IMR-90 (cell line): ENCODE data around the gene ANGPT4. TPM values are rescaled to one million over a fixed set of nuclear protein-coding genes. Genes with fewer than 3 reads are reported as not detected.

ENCODE experiments used
- ATAC-seq: fragments of 200-7000 bp; cut with Tn5 transposase; 2 replicates; pipeline ENCODE4 v1.9.1; 2020; ENCODE audit warnings: low read depth, mild to moderate bottlenecking, moderate library complexity
- BruUV-seq: library from RNA; stranded (reverse); fragments of 400-500 nt; replicated peaks from 2 replicates; lab custom pipeline; 2021; lab: Mats Ljungman, UMichigan
- CTCF ChIA-PET: fragments of 300-600 bp; formaldehyde crosslinking; extraction: SDS; loops from one replicate; lab custom pipeline; 2021; ENCODE audit warnings: antibody characterized with exemption; lab: Yijun Ruan, JAX
- POLR2A ChIA-PET: fragments of 300-600 bp; sonication (Branson Sonifier 250); formaldehyde crosslinking; loops from one replicate; lab custom pipeline; 2022; ENCODE audit warnings: antibody characterized with exemption; ENCODE audit not compliant: unreplicated experiment; lab: Charles Lee
- DNase-seq: peaks from one replicate; pipeline ENCODE4 v3.0.0; 2013
- H2AFZ ChIP-seq: replicated peaks from 2 replicates; pipeline ENCODE3; 2013; ENCODE audit warnings: low read length, mild to moderate bottlenecking; ENCODE audit not compliant: poor library complexity
- H2AK5ac ChIP-seq: 2 replicates; pipeline ENCODE4 v1.6.1; 2013; ENCODE audit warnings: low read depth, low read length, inconsistent platforms
- H2AK9ac ChIP-seq: replicated peaks from 2 replicates; pipeline ENCODE3; 2013; ENCODE audit warnings: mild to moderate bottlenecking, low read depth, low read length, moderate library complexity; ENCODE audit not compliant: poor library complexity
- H2BK120ac ChIP-seq: 2 replicates; pipeline ENCODE4 v1.6.1; 2013; ENCODE audit warnings: low read depth, low read length, inconsistent platforms
- H2BK15ac ChIP-seq: 3 replicates; pipeline ENCODE4 v1.6.1; 2013; ENCODE audit warnings: low read depth, low read length, inconsistent platforms
- H2BK20ac ChIP-seq: 2 replicates; pipeline ENCODE4 v1.6.1; 2013; ENCODE audit warnings: low read depth, mild to moderate bottlenecking, inconsistent platforms, low read length, moderate library complexity
- H2BK5ac ChIP-seq: 2 replicates; pipeline ENCODE4 v1.6.1; 2013; ENCODE audit warnings: mild to moderate bottlenecking, low read depth, low read length, inconsistent platforms; ENCODE audit not compliant: poor library complexity, severe bottlenecking
- H3K14ac ChIP-seq: replicated peaks from 2 replicates; pipeline ENCODE4 v1.6.1; 2013; ENCODE audit warnings: low read depth, low read length, inconsistent platforms
- H3K18ac ChIP-seq: 2 replicates; pipeline ENCODE4 v1.6.1; 2013; ENCODE audit warnings: low read depth, low read length, control low read depth
- H3K23ac ChIP-seq: 2 replicates; pipeline ENCODE4 v1.6.1; 2013; ENCODE audit warnings: low read depth, low read length, inconsistent platforms
- H3K27ac ChIP-seq: 2 replicates; pipeline ENCODE4 v1.5.1; 2013; ENCODE audit warnings: mild to moderate bottlenecking, control low read depth, low read length; ENCODE audit not compliant: insufficient read depth
- H3K27me3 ChIP-seq: 2 replicates; pipeline ENCODE4 v1.6.1; 2013; ENCODE audit warnings: low read length; ENCODE audit not compliant: control insufficient read depth, insufficient read depth
- H3K36me3 ChIP-seq: 2 replicates; pipeline ENCODE4 v1.6.1; 2013; ENCODE audit warnings: low read length, mixed read lengths; ENCODE audit not compliant: control insufficient read depth, insufficient read depth
- H3K4ac ChIP-seq: 2 replicates; pipeline ENCODE4 v1.6.1; 2013; ENCODE audit warnings: low read depth, low read length, inconsistent platforms
- H3K4me1 ChIP-seq: 2 replicates; pipeline ENCODE4 v1.6.1; 2013; ENCODE audit warnings: low read length, mixed read lengths; ENCODE audit not compliant: control insufficient read depth, insufficient read depth
- H3K4me2 ChIP-seq: 2 replicates; pipeline ENCODE4 v1.6.1; 2013; ENCODE audit warnings: low read depth, mild to moderate bottlenecking, control low read depth, low read length, moderate library complexity
- H3K4me3 ChIP-seq: 2 replicates; pipeline ENCODE4 v1.5.1; 2013; ENCODE audit warnings: low read depth, mild to moderate bottlenecking, control low read depth, low read length, moderate library complexity; ENCODE audit not compliant: insufficient read depth
- H3K56ac ChIP-seq: 2 replicates; pipeline ENCODE4 v1.6.1; 2013; ENCODE audit warnings: low read length, inconsistent platforms; ENCODE audit not compliant: insufficient read depth; ENCODE audit errors: extremely low read depth
- H3K79me1 ChIP-seq, 2 experiments: 2 replicates each; pipeline ENCODE4 v1.6.1; 2013; ENCODE audit warnings: low read length in 2 of 2, inconsistent platforms in 1 of 2, low read depth in 1 of 2
- H3K9ac ChIP-seq: 2 replicates; pipeline ENCODE4 v1.6.1; 2013; ENCODE audit warnings: low read depth, low read length, control low read depth
- H3K9me1 ChIP-seq: 2 replicates; pipeline ENCODE4 v1.6.1; 2013; ENCODE audit warnings: low read length, inconsistent platforms; ENCODE audit not compliant: insufficient read depth
- H3K9me3 ChIP-seq: 2 replicates; pipeline ENCODE4 v1.6.1; 2013; ENCODE audit warnings: low read length; ENCODE audit not compliant: control insufficient read depth, insufficient read depth
- H4K20me1 ChIP-seq: 2 replicates; pipeline ENCODE4 v1.6.1; 2013; ENCODE audit warnings: low read length, inconsistent platforms; ENCODE audit not compliant: insufficient read depth
- H4K5ac ChIP-seq: 2 replicates; pipeline ENCODE4 v1.6.1; 2013; ENCODE audit warnings: mild to moderate bottlenecking, low read depth, low read length, control low read depth
- H4K8ac ChIP-seq, 2 experiments: 2 replicates each; pipeline ENCODE4 v1.6.1; 2013; ENCODE audit warnings: low read depth in 2 of 2, low read length in 2 of 2, control low read depth in 1 of 2, inconsistent platforms in 1 of 2
- H4K91ac ChIP-seq: 2 replicates; pipeline ENCODE4 v1.6.1; 2013; ENCODE audit warnings: low read depth, low read length, inconsistent platforms; ENCODE audit not compliant: insufficient read depth
- BHLHE40 ChIP-seq: fragments of 150-350 bp; IDR thresholded peaks from 2 replicates; pipeline ENCODE4 v1.6.1; 2016; ENCODE audit warnings: mild to moderate bottlenecking, low read depth, low read length
- CEBPB ChIP-seq: IDR thresholded peaks from 2 replicates; pipeline ENCODE4 v1.6.1; 2012; ENCODE audit warnings: low read depth, low read length, improper control_type of control experiment
- ELK1 ChIP-seq: fragments of 150-350 bp; IDR thresholded peaks from 2 replicates; pipeline ENCODE4 v1.6.1; 2016; ENCODE audit warnings: low read depth, mild to moderate bottlenecking, low read length, moderate library complexity, borderline replicate concordance
- FOS ChIP-seq: fragments of 150-350 bp; IDR thresholded peaks from 2 replicates; pipeline ENCODE4 v1.6.1; 2016; ENCODE audit warnings: low read depth, low read length
- MAFK ChIP-seq: IDR thresholded peaks from 2 replicates; pipeline ENCODE4 v1.6.1; 2012; ENCODE audit warnings: low read depth, low read length, improper control_type of control experiment
- MAZ ChIP-seq: IDR thresholded peaks from 2 replicates; pipeline ENCODE4 v1.6.1; 2012; ENCODE audit warnings: low read depth, mild to moderate bottlenecking, low read length, improper control_type of control experiment, moderate library complexity, borderline replicate concordance
- MXI1 ChIP-seq: IDR thresholded peaks from 2 replicates; pipeline ENCODE4 v1.6.1; 2012; ENCODE audit warnings: low read depth, mild to moderate bottlenecking, low read length, moderate library complexity, borderline replicate concordance
- POLR2A ChIP-seq: IDR thresholded peaks from 2 replicates; pipeline ENCODE4 v1.6.1; 2012; ENCODE audit warnings: mild to moderate bottlenecking, low read depth, low read length
- RCOR1 ChIP-seq: IDR thresholded peaks from 2 replicates; pipeline ENCODE4 v1.6.1; 2012; ENCODE audit warnings: mild to moderate bottlenecking, low read length, improper control_type of control experiment; ENCODE audit not compliant: insufficient replicate concordance
- RFX5 ChIP-seq: IDR thresholded peaks from 2 replicates; pipeline ENCODE4 v1.8.0; 2012; ENCODE audit warnings: low read depth, mild to moderate bottlenecking, low read length, moderate library complexity
- SMC3 ChIP-seq: fragments of 150-350 bp; IDR thresholded peaks from 2 replicates; pipeline ENCODE4 v1.6.1; 2016; ENCODE audit warnings: low read depth, mild to moderate bottlenecking, antibody characterized with exemption, low read length, moderate library complexity
- WGBS, 2 experiments: methylation state at CpG; one replicate each; pipeline versions ENCODE4 v1.1.5 to v1.1.7; 2013; ENCODE audit warnings: missing lambda C conversion rate in 2 of 2; ENCODE audit not compliant: insufficient read length in 1 of 2; ENCODE audit errors: extremely low coverage in 2 of 2; 5-methylcytosine and 5-hydroxymethylcytosine counted together
- dilution Hi-C: fragments of 300-500 bp; cut with HindIII; formaldehyde crosslinking; loops from one replicate; pipeline ENCODE4 v1.14.3; 2018; ENCODE audit warnings: low sequenced_read_pairs; ENCODE audit not compliant: unreplicated experiment
- in situ Hi-C: fragments of 300-500 bp; cut with MboI; formaldehyde crosslinking; loops from 3 replicates; pipeline ENCODE4 v1.14.3; 2019; ENCODE audit warnings: low sequenced_read_pairs, inconsistent platforms, mixed read lengths
- intact Hi-C: fragments of 100-400 bp; cut with micrococcal nuclease; formaldehyde crosslinking; loops from 2 replicates; pipeline ENCODE4 v1.10.0; 2022
- polyA plus RNA-seq, 3 experiments: library from polyadenylated mRNA; depleted of rRNA; stranded (reverse); fragments of >200 nt; gene quantifications; 2 replicates each; pipeline ENCODE4 v1.2.3, GENCODE V29; 2012; ENCODE audit warnings: low replicate concordance in 1 of 3
- total RNA-seq: library from RNA; depleted of rRNA; stranded (reverse); fragments of >200 nt; gene quantifications from 2 replicates; pipeline ENCODE4 v1.2.3, GENCODE V29; 2012

The ANGPT4 gene
- total and polyA plus RNA-seq, 2 of the 4 experiments (the other 2 are of a cell fraction), result not detected

GRCh38 chr20:869606-870005 lies 46.5 kb downstream of the ANGPT4 start:
- H3K27ac ChIP-seq, result no peak overlapping the region
- no peak overlapping the region for H2BK120ac ChIP-seq
- ChIA-PET CTCF (no interaction called here), POLR2A (no interaction called here)
- H3K9me3 ChIP-seq, result no peaks in the 10 kb centered on the region
- no peak overlapping the region for H2AK5ac ChIP-seq
- H3K14ac ChIP-seq, result no peak overlapping the region
- no peak overlapping the region for H2AFZ ChIP-seq
- no peak overlapping the region for H2BK20ac ChIP-seq
- BruUV-seq, result no TSS peak
- H3K4me1 ChIP-seq, result no peaks in the 10 kb centered on the region
- H4K91ac ChIP-seq, result no peak overlapping the region
- no peaks in the 10 kb centered on the region for H3K36me3 ChIP-seq
- dilution Hi-C loops (no loop called here), intact Hi-C loops (no loop called here), in situ Hi-C loops (no loop called here)
- H3K4ac ChIP-seq, result no peak overlapping the region
- no peak overlapping the region for H3K9ac ChIP-seq
- H3K23ac ChIP-seq, result no peak overlapping the region
- H4K5ac ChIP-seq, result no peak overlapping the region
- H3K18ac ChIP-seq, result no peak overlapping the region
- TF ChIP-seq MXI1 (no peak), ELK1 (no peak), SMC3 (no peak), FOS (no peak), CEBPB (no peak), POLR2A (no peak), RFX5 (no peak), MAZ (no peak), RCOR1 (no peak), MAFK (no peak), BHLHE40 (no peak)
- ATAC-seq, result no peak
- no peak overlapping the region for H3K4me2 ChIP-seq
- peak overlapping the region; percentile 3 for H2AK9ac ChIP-seq
- H2BK15ac ChIP-seq, result no peak overlapping the region
- no peak overlapping the region for H2BK5ac ChIP-seq
- WGBS, 2 experiments, result 0% methylated on average over 1 of the region's 5 CpGs; no CpG with 5 or more reads in 1 of the 2 experiments
- no peaks in the 10 kb centered on the region for H3K79me1 ChIP-seq
- 0 out of 2 replicates have a peak, but pooled peaks cover 2% of the 10 kb centered on the region for H3K9me1 ChIP-seq
- H4K20me1 ChIP-seq, result no peaks in the 10 kb centered on the region
- DNase-seq, result no peak
- no peak overlapping the region for H3K56ac ChIP-seq
- H3K4me3 ChIP-seq, result no peak overlapping the region
- H3K27me3 ChIP-seq, result peaks cover 10% of the 10 kb centered on the region
- H4K8ac ChIP-seq, result no peak overlapping the region
